H1 (cell line): ENCODE data around the gene APBA2. TPM values are rescaled to one million over a fixed set of nuclear protein-coding genes. Genes with fewer than 3 reads are reported as not detected.

Source experiments
- CTCF ChIA-PET: fragments of 300-600 bp; sonication (Branson Sonifier 250); formaldehyde crosslinking; loops from one replicate; lab custom pipeline; 2021; ENCODE audit not compliant: partially characterized antibody; lab: Charles Lee
- POLR2A ChIA-PET: fragments of 300-600 bp; sonication (Branson Sonifier 250); formaldehyde crosslinking; loops from one replicate; lab custom pipeline; 2021; ENCODE audit warnings: inconsistent platforms; ENCODE audit not compliant: partially characterized antibody; lab: Charles Lee
- DNase-seq, 2 experiments: peaks; one replicate each; pipeline versions ENCODE4 v3.0.0 to v3.0.0-alpha.2; 2010 to 2022; ENCODE audit warnings: low spot score in 2 of 2, low read depth in 1 of 2, mixed read lengths in 1 of 2
- FAIRE-seq: peaks from 2 replicates; lab custom pipeline; 2011; peaks lifted over from hg19 to GRCh38; lab: Jason Lieb, UNC
- H2AFZ ChIP-seq: 2 replicates; pipeline ENCODE4 v1.8.1; 2012; ENCODE audit warnings: low read length, inconsistent platforms
- H2AK5ac ChIP-seq: 2 replicates; pipeline ENCODE4 v1.6.1; 2013; ENCODE audit warnings: low read depth, low read length
- H2BK120ac ChIP-seq: replicated peaks from 2 replicates; pipeline ENCODE3; 2013; ENCODE audit warnings: low read depth, low read length, inconsistent platforms
- H2BK12ac ChIP-seq: 2 replicates; pipeline ENCODE4 v1.6.1; 2013; ENCODE audit warnings: low read depth, low read length
- H2BK15ac ChIP-seq: 2 replicates; pipeline ENCODE4 v1.6.1; 2013; ENCODE audit warnings: low read length
- H2BK20ac ChIP-seq: 2 replicates; pipeline ENCODE4 v1.6.1; 2013; ENCODE audit warnings: low read length
- H2BK5ac ChIP-seq: 2 replicates; pipeline ENCODE4 v1.6.1; 2013; ENCODE audit warnings: low read depth, low read length
- H3K14ac ChIP-seq: 2 replicates; pipeline ENCODE4 v1.6.1; 2013; ENCODE audit warnings: inconsistent platforms; ENCODE audit not compliant: insufficient read length
- H3K18ac ChIP-seq: 2 replicates; pipeline ENCODE4 v1.6.1; 2013; ENCODE audit warnings: low read length; ENCODE audit errors: extremely low read depth
- H3K23ac ChIP-seq: 2 replicates; pipeline ENCODE4 v1.6.1; 2013; ENCODE audit warnings: inconsistent platforms; ENCODE audit not compliant: insufficient read length
- H3K23me2 ChIP-seq: 2 replicates; pipeline ENCODE4 v1.6.1; 2013; ENCODE audit warnings: low read depth, low read length
- H3K27ac ChIP-seq: 2 replicates; pipeline ENCODE4 v1.6.1; 2011; ENCODE audit warnings: low read depth, low read length, inconsistent platforms
- H3K27me3 ChIP-seq, 4 experiments: replicated peaks in 1 of 4; 1 replicate in 1 of 4; 2 replicates in 3 of 4; pipeline versions ENCODE4 v1.6.1 to v1.8.1; 2011 to 2013; ENCODE audit warnings: low read length in 3 of 4, mild to moderate bottlenecking in 3 of 4, inconsistent platforms in 2 of 4, mixed read lengths in 2 of 4, moderate library complexity in 1 of 4; ENCODE audit not compliant: control insufficient read depth in 3 of 4, insufficient read depth in 3 of 4; ENCODE audit errors: extremely low read depth in 1 of 4
- H3K36me3 ChIP-seq, 4 experiments: 2 replicates each; pipeline versions ENCODE4 v1.6.1 to v1.8.1; 2011 to 2013; ENCODE audit warnings: mild to moderate bottlenecking in 4 of 4, low read length in 3 of 4, moderate library complexity in 2 of 4, control low read depth in 1 of 4, inconsistent platforms in 1 of 4; ENCODE audit not compliant: insufficient read depth in 4 of 4, control insufficient read depth in 2 of 4
- H3K4ac ChIP-seq: replicated peaks from 2 replicates; pipeline ENCODE3; 2013; ENCODE audit warnings: low read length, low read depth, mixed read lengths, inconsistent platforms; ENCODE audit not compliant: insufficient read length
- H3K4me1 ChIP-seq, 4 experiments: replicated peaks in 1 of 4; 1 replicate in 1 of 4; 2 replicates in 3 of 4; pipeline versions ENCODE4 v1.6.1 to v1.8.1; 2011 to 2013; ENCODE audit warnings: low read length in 3 of 4, inconsistent platforms in 2 of 4, mixed read lengths in 1 of 4; ENCODE audit not compliant: insufficient read depth in 4 of 4, control insufficient read depth in 3 of 4
- H3K4me2 ChIP-seq, 2 experiments: 2 replicates each; pipeline versions ENCODE4 v1.6.1 to v1.8.1; 2011 to 2013; ENCODE audit warnings: low read depth in 2 of 2, low read length in 2 of 2, control low read depth in 1 of 2, inconsistent platforms in 1 of 2, mild to moderate bottlenecking in 1 of 2; ENCODE audit not compliant: insufficient read depth in 1 of 2
- H3K4me3 ChIP-seq, 4 experiments: fragments of 200-600, 300-600 bp in 1 of 4; sonication (generic), shearing (Covaris generic), sonication (Bioruptor Twin) in 1 of 4; 2 replicates each; pipeline versions ENCODE4 v1.5.1 to v1.8.1; 2011 to 2016; ENCODE audit warnings: low read length in 4 of 4, low read depth in 3 of 4, control low read depth in 2 of 4, inconsistent platforms in 2 of 4, mild to moderate bottlenecking in 2 of 4, mixed read lengths in 1 of 4, moderate library complexity in 1 of 4; ENCODE audit not compliant: insufficient read depth in 2 of 4; ENCODE audit errors: extremely low read depth in 1 of 4
- H3K56ac ChIP-seq: replicated peaks from 2 replicates; pipeline ENCODE3; 2013; ENCODE audit warnings: low read depth, mild to moderate bottlenecking, mixed read lengths, low read length, inconsistent platforms; ENCODE audit not compliant: insufficient read length
- H3K79me1 ChIP-seq: 2 replicates; pipeline ENCODE4 v1.6.1; 2013; ENCODE audit warnings: low read depth, low read length, control low read depth
- H3K79me2 ChIP-seq, 2 experiments: 2 replicates each; pipeline versions ENCODE4 v1.6.1 to v1.8.1; 2012 to 2013; ENCODE audit warnings: low read length in 2 of 2, mild to moderate bottlenecking in 2 of 2, inconsistent platforms in 1 of 2; ENCODE audit not compliant: insufficient read depth in 2 of 2, control insufficient read depth in 1 of 2
- H3K9ac ChIP-seq, 4 experiments: replicated peaks in 1 of 4; 1 replicate in 1 of 4; 2 replicates in 3 of 4; pipeline versions ENCODE4 v1.6.1 to v1.8.1; 2011 to 2013; ENCODE audit warnings: low read depth in 3 of 4, low read length in 3 of 4, control low read depth in 2 of 4, mild to moderate bottlenecking in 2 of 4, moderate library complexity in 2 of 4, inconsistent platforms in 1 of 4; ENCODE audit errors: extremely low read depth in 1 of 4
- H3K9me3 ChIP-seq, 2 experiments: 2 replicates each; pipeline versions ENCODE4 v1.6.1 to v1.8.1; 2012 to 2013; ENCODE audit warnings: mild to moderate bottlenecking in 2 of 2, moderate library complexity in 2 of 2, control low read depth in 1 of 2, inconsistent platforms in 1 of 2, low read depth in 1 of 2, low read length in 1 of 2, mixed read lengths in 1 of 2; ENCODE audit not compliant: insufficient read depth in 2 of 2
- H4K20me1 ChIP-seq, 2 experiments: replicated peaks in 1 of 2; 2 replicates each; pipeline versions ENCODE3 to v1.8.1; 2011 to 2013; ENCODE audit warnings: inconsistent platforms in 2 of 2, low read length in 2 of 2, mild to moderate bottlenecking in 1 of 2; ENCODE audit not compliant: insufficient read depth in 2 of 2, control insufficient read depth in 1 of 2
- H4K5ac ChIP-seq: 2 replicates; pipeline ENCODE4 v1.6.1; 2013; ENCODE audit warnings: low read length, low read depth, mixed read lengths, inconsistent platforms; ENCODE audit not compliant: insufficient read length
- H4K8ac ChIP-seq: 2 replicates; pipeline ENCODE4 v1.8.0; 2013; ENCODE audit warnings: mild to moderate bottlenecking, moderate library complexity, low read length, inconsistent platforms; ENCODE audit not compliant: insufficient read depth; ENCODE audit errors: extremely low read depth
- H4K91ac ChIP-seq: replicated peaks from 2 replicates; pipeline ENCODE3; 2013; ENCODE audit warnings: low read length, mixed read lengths, inconsistent platforms; ENCODE audit not compliant: insufficient read length
- BACH1 ChIP-seq: IDR thresholded peaks from 2 replicates; pipeline ENCODE4 v1.6.1; 2012; ENCODE audit warnings: low read length, improper control_type of control experiment
- KDM4A ChIP-seq: IDR thresholded peaks from one replicate; pipeline ENCODE4 v1.7.1; 2012; ENCODE audit warnings: low read depth, mild to moderate bottlenecking, moderate library complexity, low read length, inconsistent platforms; ENCODE audit not compliant: severe bottlenecking
- TAF7 ChIP-seq: optimal IDR thresholded peaks from 2 replicates; pipeline ENCODE3; 2011; ENCODE audit warnings: low read depth, mild to moderate bottlenecking, inconsistent platforms, low read length, moderate library complexity, borderline replicate concordance
- WGBS, 2 experiments: shearing (Covaris generic) in 1 of 2; methylation state at CpG; one replicate each; pipeline versions ENCODE4 v1.1.6 to v1.1.7; 2013 to 2015; ENCODE audit warnings: low lambda C conversion rate in 2 of 2, mixed read lengths in 2 of 2, inconsistent platforms in 1 of 2, low coverage in 1 of 2, missing lambda C conversion rate in 1 of 2; ENCODE audit not compliant: insufficient replicate concordance in 2 of 2, insufficient coverage in 1 of 2, insufficient read length in 1 of 2; ENCODE audit errors: extremely low coverage in 1 of 2, missing lambda C conversion rate in 1 of 2; 5-methylcytosine and 5-hydroxymethylcytosine counted together
- polyA plus RNA-seq, 7 experiments: library from polyadenylated mRNA; depleted of rRNA in 3 of 7; stranded (reverse) in 5 of 7; unstranded in 2 of 7; fragments of >200 nt in 5 of 7; fragments of 200-250 nt in 2 of 7; gene quantifications; 1 replicate in 5 of 7; 2 replicates in 1 of 7; 4 replicates in 1 of 7; pipeline versions ENCODE4 v1.2.1 to v1.2.3, GENCODE V29; 2011 to 2013; ENCODE audit warnings: missing spikeins in 2 of 7, mixed read lengths in 2 of 7
- total RNA-seq: library from RNA; stranded (reverse); fragmentation: NEBNext Ultra II Directional; extraction: Animal tissue kit (Norgen Biotek cat#: 25700); gene quantifications from 2 replicates; pipeline ENCODE4 v1.2.1, GENCODE V29; 2021

Gene APBA2
- total and polyA plus RNA-seq, 2 of the 8 experiments (the other 6 are each of a cell fraction or from before 2014, with no cell fraction given), result 15.5 to 19.0 TPM

DNA sequence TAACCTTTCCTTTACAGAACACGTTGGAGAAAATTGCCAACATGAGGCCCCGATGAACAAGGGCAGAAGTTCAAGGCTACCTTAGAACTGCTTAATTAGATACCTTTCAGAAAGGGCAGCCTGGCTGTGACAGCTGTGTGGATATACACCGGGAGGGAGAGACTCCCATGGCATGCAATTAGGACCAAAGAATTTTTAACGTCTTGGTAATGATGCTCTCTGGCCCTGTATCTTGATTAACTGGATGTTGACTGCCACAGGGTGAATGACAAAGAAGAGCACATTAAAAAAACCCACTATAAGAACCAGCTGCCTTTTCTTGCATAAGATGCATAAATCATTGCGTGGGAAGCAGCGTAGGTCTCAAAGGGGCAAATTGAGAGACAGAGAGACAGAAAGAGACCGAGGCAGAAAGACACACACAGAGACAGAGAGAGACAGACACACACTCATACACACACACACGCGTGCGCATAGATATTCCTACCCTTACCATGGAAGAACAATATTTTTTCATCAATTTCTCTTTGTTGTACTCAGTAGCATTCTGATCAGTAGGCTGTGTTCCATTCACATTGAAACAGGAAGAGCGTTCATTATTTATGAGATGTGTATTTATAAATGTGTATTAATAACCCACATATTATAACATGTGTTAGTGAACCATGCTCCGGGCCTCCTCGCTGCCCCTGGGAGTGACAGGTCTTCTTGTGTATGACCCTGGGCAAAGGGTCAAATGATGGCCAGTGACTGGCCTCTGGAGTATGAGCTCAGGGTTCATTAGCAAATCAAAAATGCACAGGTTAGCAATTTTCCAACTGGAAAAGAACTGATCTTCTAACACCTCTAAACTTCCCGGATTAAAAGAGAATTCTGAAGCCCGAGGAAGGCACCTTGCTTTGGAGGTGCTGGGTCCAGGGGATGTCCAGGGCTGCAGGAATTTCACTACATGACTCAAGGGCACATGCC, 265.0 kb downstream of the APBA2 start:
- Histone ChIP-seq H2BK15ac (no peak overlapping the region), H2BK5ac (no peak overlapping the region), H3K23me2 (no peaks in the 10 kb centered on the region), H2BK12ac (no peak overlapping the region), H3K18ac (no peak overlapping the region), H2BK120ac (no peak overlapping the region), H3K79me1 (no peaks in the 10 kb centered on the region), H2BK20ac (no peak overlapping the region), H3K23ac (no peak overlapping the region), H2AFZ (no peak overlapping the region), H4K8ac (no peak overlapping the region), H4K5ac (no peak overlapping the region), H3K4me1 (no peaks in the 10 kb centered on the region), H3K79me2 (no peaks in the 10 kb centered on the region), H3K4ac (no peak overlapping the region), H3K56ac (no peak overlapping the region), H3K36me3 (no peaks in the 10 kb centered on the region), H3K27me3 (no peaks in the 10 kb centered on the region), H3K9me3 (no peaks in the 10 kb centered on the region), H3K14ac (no peak overlapping the region), H3K4me2 (no peak overlapping the region), H3K4me3 (no peak overlapping the region), H2AK5ac (no peak overlapping the region), H4K20me1 (peaks cover 0 to 1% of the 10 kb centered on the region in 2 experiments), H3K27ac (no peak overlapping the region), H4K91ac (no peak overlapping the region), H3K9ac (no peak overlapping the region)
- CTCF ChIA-PET, result interaction anchor here (1.5 kb wide), 1 partner anchor 11 kb away, joined by 4 read pairs; no protein-coding TSS in a partner anchor
- DNase-seq, result no peak
- no peak for TF ChIP-seq BACH1
- TF ChIP-seq KDM4A, result no peak
- no peak for TF ChIP-seq TAF7
- WGBS, 2 experiments, result 90% methylated on average over 15 of the region's 15 CpGs; no CpG with 5 or more reads in 1 of the 2 experiments
- no peak for FAIRE-seq
- POLR2A ChIA-PET, result interaction anchor here (1.2 kb wide), 1 partner anchor 61 kb away, joined by 3 read pairs; no protein-coding TSS in a partner anchor
